ENCODE measurements around the gene YIPF3. TPM values are rescaled to one million over a fixed set of nuclear protein-coding genes. Genes with fewer than 3 reads are reported as not detected.

Gene YIPF3
- total RNA-seq, 2 experiments from 2014 or later, result 63.2 to 71.8 TPM

- H3K27me3 Mint-ChIP-seq, result no peaks in the 10 kb centered on the region
Observed at GRCh38 chr6:43494766-43495165, 22.0 kb downstream of the YIPF3 start.

GRCh38 chr6:43494321-43494720, 22.4 kb downstream of the YIPF3 start:
- no peaks in the 10 kb centered on the region for H3K9me3 Mint-ChIP-seq

More at GRCh38 chr6:43494766-43495165, 22.0 kb downstream of the YIPF3 start:
- Mint-ChIP-seq H3K27ac (no peak overlapping the region), H3K36me3 (peaks cover 4% of the 10 kb centered on the region), H3K4me1 (peaks cover 9% of the 10 kb centered on the region), H3K9me3 (no peaks in the 10 kb centered on the region), H3K4me3 (no peak overlapping the region)
- no peak for DNase-seq
- no peak for ATAC-seq (ENCODE audit: low read depth)
- POLR2A ChIA-PET, result interaction anchor here (1.5 kb wide), 1 partner anchor 58 kb away, joined by 6 read pairs; no protein-coding TSS in a partner anchor

GRCh38 chr6:43493833-43494232, 22.9 kb downstream of the YIPF3 start:
- no peak for ATAC-seq (ENCODE audit: low read depth)
- DNase-seq, result no peak
- H3K4me3 Mint-ChIP-seq, result no peak overlapping the region
- H3K27me3 Mint-ChIP-seq, result no peaks in the 10 kb centered on the region
- H3K9me3 Mint-ChIP-seq, result no peaks in the 10 kb centered on the region
- no peak overlapping the region for H3K27ac Mint-ChIP-seq
- POLR2A ChIA-PET, result no interaction called here
- peaks cover 4% of the 10 kb centered on the region for H3K36me3 Mint-ChIP-seq
- peaks cover 9% of the 10 kb centered on the region for H3K4me1 Mint-ChIP-seq

More at GRCh38 chr6:43494321-43494720, 22.4 kb downstream of the YIPF3 start:
- ATAC-seq (ENCODE audit: low read depth), result no peak
- POLR2A ChIA-PET, result interaction anchor here (1.5 kb wide), 1 partner anchor 58 kb away, joined by 6 read pairs; no protein-coding TSS in a partner anchor
- peaks cover 9% of the 10 kb centered on the region for H3K4me1 Mint-ChIP-seq
- no peak overlapping the region for H3K4me3 Mint-ChIP-seq
- DNase-seq, result no peak
- H3K27me3 Mint-ChIP-seq, result no peaks in the 10 kb centered on the region
- peaks cover 4% of the 10 kb centered on the region for H3K36me3 Mint-ChIP-seq
- H3K27ac Mint-ChIP-seq, result no peak overlapping the region

DNA sequence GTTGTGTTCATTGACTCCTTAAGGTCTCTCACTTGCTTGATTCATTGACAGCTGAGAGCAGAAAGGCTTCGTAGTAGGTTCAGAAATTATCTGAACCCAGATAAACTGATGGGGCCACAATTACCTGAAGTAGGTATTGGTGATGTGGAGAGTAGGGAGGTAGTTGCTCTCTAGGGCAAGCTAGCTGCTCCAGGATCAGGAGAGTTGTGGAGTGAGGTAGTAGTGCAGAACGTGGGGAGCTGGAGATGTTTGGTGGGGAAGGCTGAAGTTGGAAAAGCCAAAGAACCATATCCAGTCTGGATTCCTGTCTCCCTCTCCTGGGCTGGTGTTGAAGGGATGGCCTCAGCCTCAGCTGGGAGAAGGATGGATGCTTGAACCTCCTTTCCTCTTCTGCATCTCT, 23.5 kb downstream of the YIPF3 start:
- DNase-seq (no peak), ATAC-seq (ENCODE audit: low read depth) (no peak)
- peaks cover 4% of the 10 kb centered on the region for H3K36me3 Mint-ChIP-seq
- no peak overlapping the region for H3K4me3 Mint-ChIP-seq
- H3K4me1 Mint-ChIP-seq, result peaks cover 9% of the 10 kb centered on the region
- POLR2A ChIA-PET, result interaction anchor here (0.6 kb wide), 1 partner anchor 15 kb away, joined by 3 read pairs; no protein-coding TSS in a partner anchor
- H3K9me3 Mint-ChIP-seq, result no peaks in the 10 kb centered on the region
- H3K27me3 Mint-ChIP-seq, result no peaks in the 10 kb centered on the region
- no peak overlapping the region for H3K27ac Mint-ChIP-seq

DNA sequence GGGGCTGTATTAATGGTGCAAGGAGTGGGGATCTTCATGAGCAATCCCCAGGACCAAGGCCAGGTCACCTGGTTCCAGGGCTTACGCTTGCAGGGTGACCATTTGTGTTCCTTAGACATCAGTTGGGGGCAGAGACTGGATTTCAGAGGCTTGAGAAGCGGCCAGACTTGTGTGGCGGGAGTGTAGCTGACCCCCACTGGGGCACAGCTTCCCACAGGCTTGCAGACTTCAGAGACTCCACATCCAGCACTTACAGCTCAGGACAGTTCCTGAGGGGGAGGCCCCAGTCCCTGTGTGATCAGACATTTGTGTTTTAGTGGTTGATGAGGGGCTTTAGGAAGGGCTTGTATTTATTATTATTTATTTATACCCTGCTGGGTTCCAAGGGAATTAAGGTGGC, 24.1 kb downstream of the YIPF3 start:
- no peaks in the 10 kb centered on the region for H3K9me3 Mint-ChIP-seq
- H3K4me1 Mint-ChIP-seq, result peaks cover 9% of the 10 kb centered on the region
- no peaks in the 10 kb centered on the region for H3K27me3 Mint-ChIP-seq
- no peak overlapping the region for H3K27ac Mint-ChIP-seq
- H3K4me3 Mint-ChIP-seq, result no peak overlapping the region
- peaks cover 4% of the 10 kb centered on the region for H3K36me3 Mint-ChIP-seq
- ATAC-seq (ENCODE audit: low read depth), result no peak
- no peak for DNase-seq
- POLR2A ChIA-PET, result interaction anchor here (0.6 kb wide), 1 partner anchor 15 kb away, joined by 3 read pairs; no protein-coding TSS in a partner anchor

DNA sequence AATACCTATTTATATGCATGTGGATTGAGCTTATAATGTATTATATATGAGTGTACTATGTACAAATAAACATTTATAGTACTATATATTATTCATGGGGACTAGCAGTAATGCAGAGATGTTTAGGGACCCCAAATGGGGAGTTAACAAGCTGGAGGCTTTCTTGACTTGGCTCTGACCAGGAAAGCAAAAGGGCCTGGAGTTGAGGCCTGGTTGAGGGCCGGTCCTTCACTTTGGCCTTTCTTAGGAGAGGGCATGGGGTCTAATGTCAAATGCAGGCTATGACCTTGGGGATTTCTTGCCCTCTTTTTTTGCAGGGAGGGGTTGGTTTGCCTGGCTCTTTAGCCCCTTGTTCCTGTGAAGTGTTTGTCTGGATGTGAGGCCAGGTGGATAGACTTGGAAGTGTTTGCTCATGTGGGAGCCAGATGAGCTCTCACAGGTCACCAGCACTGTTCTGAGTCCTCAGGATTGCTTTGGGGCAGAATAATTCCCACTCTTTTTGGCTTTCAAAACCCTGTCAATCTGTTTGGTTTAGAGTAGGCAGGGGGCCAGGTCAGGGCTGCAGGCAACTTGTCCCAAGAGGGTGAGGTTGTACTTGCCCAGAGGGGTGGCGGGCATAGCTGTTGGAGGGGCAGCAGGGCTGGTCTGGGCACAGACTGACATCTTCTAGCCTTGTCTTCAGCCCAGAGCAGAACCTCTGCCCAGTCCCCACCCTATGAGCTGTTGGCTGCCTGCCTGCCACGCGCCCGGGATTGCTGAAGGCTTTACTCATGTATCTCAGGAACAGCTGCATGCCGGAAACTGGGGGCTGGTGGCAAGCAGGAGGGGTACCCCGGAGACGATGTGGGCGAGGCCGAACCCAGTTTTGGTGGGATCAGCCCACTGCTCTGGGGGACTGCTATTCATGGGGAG, 24.7 kb downstream of the YIPF3 start:
- no peaks in the 10 kb centered on the region for H3K9me3 Mint-ChIP-seq
- peaks cover 4% of the 10 kb centered on the region for H3K36me3 Mint-ChIP-seq
- ATAC-seq (ENCODE audit: low read depth), result no peak
- no peak for DNase-seq
- H3K4me3 Mint-ChIP-seq, result no peak overlapping the region
- H3K4me1 Mint-ChIP-seq, result peaks cover 9% of the 10 kb centered on the region
- H3K27ac Mint-ChIP-seq, result peak overlapping the region; percentile 56
- no peaks in the 10 kb centered on the region for H3K27me3 Mint-ChIP-seq
- POLR2A ChIA-PET, result interaction anchor here (1.2 kb wide), 1 partner anchor 14 kb away, joined by 4 read pairs; the partner anchor contains the start of gene TJAP1

- peaks cover 4% of the 10 kb centered on the region for H3K36me3 Mint-ChIP-seq
- no peak overlapping the region for H3K4me3 Mint-ChIP-seq
- H3K27ac Mint-ChIP-seq, result no peak overlapping the region
- H3K9me3 Mint-ChIP-seq, result no peaks in the 10 kb centered on the region
- H3K27me3 Mint-ChIP-seq, result no peaks in the 10 kb centered on the region
- ATAC-seq (ENCODE audit: low read depth), result no peak
- peaks cover 9% of the 10 kb centered on the region for H3K4me1 Mint-ChIP-seq
- DNase-seq, result no peak
- POLR2A ChIA-PET, result interaction anchor here (1.2 to 1.5 kb wide), 2 partner anchors 13 kb away, joined by 3 to 4 read pairs; partner anchors contain the start of gene TJAP1
Observed at GRCh38 chr6:43490523-43490939, 26.2 kb downstream of the YIPF3 start.

- Mint-ChIP-seq H3K27me3 (no peaks in the 10 kb centered on the region), H3K9me3 (no peaks in the 10 kb centered on the region), H3K36me3 (peaks cover 4% of the 10 kb centered on the region), H3K4me1 (peaks cover 3% of the 10 kb centered on the region), H3K27ac (no peak overlapping the region), H3K4me3 (no peak overlapping the region)
- POLR2A ChIA-PET, result interaction anchor here (0.6 to 1.5 kb wide), 2 partner anchors 12 to 21 kb away, joined by 3 read pairs; partner anchors contain the start of genes LRRC73 and TJAP1
- no peak for ATAC-seq (ENCODE audit: low read depth)
- no peak for DNase-seq
Observed at GRCh38 chr6:43489277-43490072, 27.3 kb downstream of the YIPF3 start.

DNA sequence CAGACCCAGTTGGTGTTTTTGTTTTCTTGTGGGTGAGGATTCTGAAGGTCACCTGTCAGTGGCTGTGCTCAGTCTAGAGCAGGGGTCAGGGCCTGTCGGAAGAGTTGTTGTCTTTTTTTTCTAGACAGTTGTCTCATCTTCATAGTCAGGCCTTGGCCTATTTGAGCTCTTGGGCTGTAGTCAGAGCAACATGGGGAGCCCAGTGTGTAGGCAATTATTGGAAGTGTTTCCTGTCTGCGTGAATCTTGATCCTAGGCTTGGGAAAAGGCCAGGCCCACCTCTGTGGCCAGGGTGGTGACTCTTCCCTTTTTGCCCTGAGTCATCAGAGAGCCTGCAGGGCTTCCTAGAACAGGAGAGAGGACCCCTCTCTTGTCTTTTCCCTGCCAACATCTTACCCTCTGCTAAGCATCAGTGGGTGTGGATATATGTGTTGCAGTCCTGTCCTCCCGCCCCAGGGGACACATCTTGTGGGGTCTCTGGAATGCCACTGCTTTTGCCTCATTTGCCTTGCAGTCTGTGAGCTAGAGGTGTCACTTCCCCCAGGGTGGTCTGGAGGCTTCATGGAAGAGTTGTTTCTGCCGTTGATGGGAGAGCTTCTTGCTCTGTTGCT, 28.0 kb downstream of the YIPF3 start:
- POLR2A ChIA-PET, result interaction anchor here (1.5 kb wide), 1 partner anchor 11 kb away, joined by 3 read pairs; the partner anchor contains the start of gene TJAP1
- Mint-ChIP-seq H3K27me3 (no peaks in the 10 kb centered on the region), H3K9me3 (no peaks in the 10 kb centered on the region), H3K4me1 (peaks cover 3% of the 10 kb centered on the region), H3K36me3 (peaks cover 4% of the 10 kb centered on the region), H3K27ac (no peak overlapping the region), H3K4me3 (no peak overlapping the region)
- DNase-seq, result no peak
- no peak for ATAC-seq (ENCODE audit: low read depth)

DNA sequence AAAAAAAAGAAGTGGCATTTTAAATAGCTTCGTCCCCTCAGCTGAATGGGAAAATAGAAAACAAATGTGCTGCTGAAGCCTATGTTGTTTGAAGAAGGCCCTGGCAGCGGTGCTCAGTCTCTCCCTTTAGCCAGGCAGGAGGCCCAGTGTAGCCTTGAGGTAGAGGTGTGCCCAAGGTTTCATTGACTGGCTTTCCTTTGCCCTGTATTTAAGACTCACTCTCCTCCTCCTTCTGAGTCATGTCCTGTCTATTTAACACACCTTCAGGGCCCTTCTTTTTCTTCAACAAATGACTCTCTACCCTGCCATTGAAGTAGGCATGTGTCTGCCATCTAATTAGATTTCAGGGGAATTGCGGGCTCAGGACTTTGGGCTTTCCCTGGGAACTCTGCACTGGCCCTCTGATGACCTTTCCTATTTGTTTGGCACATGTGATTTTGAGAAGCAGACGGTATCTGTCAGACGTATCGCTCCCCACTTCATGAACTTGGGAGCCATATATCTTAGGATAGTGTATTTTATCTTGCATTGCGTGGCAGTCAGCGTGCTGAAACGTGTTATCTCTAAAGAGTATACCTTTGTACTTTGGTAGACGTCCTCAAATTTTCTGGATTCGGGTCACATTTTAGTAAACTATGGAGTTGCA, 35.0 kb downstream of the YIPF3 start:
- Mint-ChIP-seq H3K36me3 (peaks cover 3% of the 10 kb centered on the region), H3K9me3 (no peaks in the 10 kb centered on the region), H3K27ac (no peak overlapping the region), H3K4me3 (no peak overlapping the region), H3K4me1 (peaks cover 36% of the 10 kb centered on the region), H3K27me3 (no peaks in the 10 kb centered on the region)
- DNase-seq (no peak), ATAC-seq (ENCODE audit: low read depth) (no peak)
- POLR2A ChIA-PET, result no interaction called here

DNA sequence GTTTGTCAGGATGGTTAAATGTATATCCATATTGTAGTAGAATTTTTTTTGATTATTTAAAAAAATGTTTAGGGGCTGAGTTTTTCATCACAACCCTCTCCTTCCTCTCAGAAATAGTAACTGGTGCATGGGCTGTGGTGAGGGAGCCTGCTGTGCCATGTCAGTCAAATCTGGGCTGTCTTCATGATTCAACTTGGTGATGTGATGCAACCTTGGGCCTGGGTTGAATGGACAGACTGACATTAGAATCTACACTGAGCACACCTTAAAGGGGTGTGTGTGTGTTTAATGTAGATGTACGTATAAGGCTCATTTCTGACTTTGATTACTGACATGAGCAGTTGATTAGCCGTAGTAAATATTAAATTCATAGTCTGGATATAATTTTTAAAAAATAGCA, 35.7 kb downstream of the YIPF3 start:
- DNase-seq (no peak), ATAC-seq (ENCODE audit: low read depth) (no peak)
- Mint-ChIP-seq H3K4me1 (peaks cover 38% of the 10 kb centered on the region), H3K4me3 (no peak overlapping the region), H3K9me3 (no peaks in the 10 kb centered on the region), H3K27ac (no peak overlapping the region), H3K36me3 (peaks cover 3% of the 10 kb centered on the region), H3K27me3 (no peaks in the 10 kb centered on the region)
- POLR2A ChIA-PET, result interaction anchor here (0.7 kb wide), 1 partner anchor 92 kb away, joined by 3 read pairs; no protein-coding TSS in a partner anchor

DNA sequence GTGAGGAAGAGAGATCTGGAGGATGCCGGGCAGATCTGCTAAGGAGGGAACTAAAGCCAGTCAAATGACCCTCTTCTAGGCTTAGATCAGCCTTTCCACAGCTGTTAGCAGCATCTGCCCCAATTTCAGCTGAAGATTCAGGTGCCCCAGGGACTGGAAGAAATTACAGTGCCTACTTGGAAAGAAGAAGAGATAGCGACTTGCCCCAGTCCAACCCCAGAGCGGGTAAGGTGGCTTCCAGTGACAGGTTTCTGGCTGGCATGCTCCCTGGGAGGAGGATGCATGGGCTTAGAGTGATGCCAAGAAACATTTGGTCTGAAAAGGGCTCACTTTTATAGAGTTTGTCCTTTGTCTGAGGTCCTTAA, 38.7 kb downstream of the YIPF3 start:
- Mint-ChIP-seq H3K27me3 (no peaks in the 10 kb centered on the region), H3K4me3 (peak overlapping the region; percentile 97), H3K36me3 (peaks cover 3% of the 10 kb centered on the region), H3K4me1 (peaks cover 38% of the 10 kb centered on the region), H3K9me3 (no peaks in the 10 kb centered on the region), H3K27ac (peak overlapping the region; percentile 97)
- no peak for DNase-seq
- ATAC-seq (ENCODE audit: low read depth), result no peak
- POLR2A ChIA-PET, result interaction anchor here (0.6 to 1.4 kb wide), 11 partner anchors 8 to 295 kb away, joined by 3 to 12 read pairs (median 3); partner anchors contain the start of gene GTPBP2
